HepG2 (cell line): ENCODE measurements around the gene HNRNPUL1. TPM values are rescaled to one million over a fixed set of nuclear protein-coding genes. Genes with fewer than 3 reads are reported as not detected.

Experiments used
- BRCA1 ChIP-seq: sonication (generic); formaldehyde crosslinking; IDR thresholded peaks from 2 replicates; pipeline ENCODE4 v1.4.0; 2020; ENCODE audit warnings: missing genetic modification reagents
- HNRNPK ChIP-seq: fragments of 200-400 bp; formaldehyde crosslinking; IDR thresholded peaks from 2 replicates; pipeline ENCODE4 v1.6.1; 2018; ENCODE audit warnings: low read length, low read depth, moderate library complexity, mild to moderate bottlenecking; ENCODE audit not compliant: poor library complexity, severe bottlenecking
- KLF12 ChIP-seq: sonication (generic); formaldehyde crosslinking; IDR thresholded peaks from 2 replicates; pipeline ENCODE4 v1.4.0; 2020; ENCODE audit warnings: missing genetic modification reagents, borderline replicate concordance
- SALL2 ChIP-seq: sonication (generic); formaldehyde crosslinking; IDR thresholded peaks from 2 replicates; pipeline ENCODE4 v1.8.1; 2023; ENCODE audit warnings: mild to moderate bottlenecking, missing genetic modification reagents, inconsistent platforms
- SYNCRIP ChIP-seq: fragments of 200-400 bp; formaldehyde crosslinking; IDR thresholded peaks from 2 replicates; pipeline ENCODE4 v1.6.1; 2018; ENCODE audit warnings: mild to moderate bottlenecking, low read depth, low read length; ENCODE audit not compliant: insufficient read depth
- ZFP90 ChIP-seq: sonication (generic); formaldehyde crosslinking; IDR thresholded peaks from 2 replicates; pipeline ENCODE4 v1.8.0; 2022; ENCODE audit warnings: missing genetic modification reagents, mild to moderate bottlenecking, inconsistent platforms, borderline replicate concordance
- ZFX ChIP-seq: sonication (generic); formaldehyde crosslinking; IDR thresholded peaks from 2 replicates; pipeline ENCODE4 v1.4.0; 2020; ENCODE audit warnings: mild to moderate bottlenecking, low read depth, missing genetic modification reagents, moderate library complexity
- ZNF33A ChIP-seq: sonication (generic); formaldehyde crosslinking; IDR thresholded peaks from 2 replicates; pipeline ENCODE4 v1.5.1; 2020; ENCODE audit warnings: missing genetic modification reagents, mild to moderate bottlenecking, moderate library complexity, borderline replicate concordance
- ZNF44 ChIP-seq: sonication (generic); formaldehyde crosslinking; IDR thresholded peaks from 2 replicates; pipeline ENCODE4 v1.5.1; 2020; ENCODE audit warnings: mild to moderate bottlenecking, missing genetic modification reagents
- ZNF446 ChIP-seq: sonication (generic); formaldehyde crosslinking; IDR thresholded peaks from 2 replicates; pipeline ENCODE4 v1.5.0; 2020; ENCODE audit warnings: mild to moderate bottlenecking, missing genetic modification reagents
- ZNF564 ChIP-seq: sonication (generic); formaldehyde crosslinking; IDR thresholded peaks from 2 replicates; pipeline ENCODE4 v1.8.1; 2023; ENCODE audit warnings: mild to moderate bottlenecking, missing genetic modification reagents
- ZNF773 ChIP-seq: sonication (generic); formaldehyde crosslinking; IDR thresholded peaks from 2 replicates; pipeline ENCODE4 v1.4.0; 2020; ENCODE audit warnings: missing genetic modification reagents, borderline replicate concordance
- ZNF792 ChIP-seq: IDR thresholded peaks from 2 replicates; pipeline ENCODE4 v1.6.1; 2016
- ZNF841 ChIP-seq: sonication (generic); formaldehyde crosslinking; IDR thresholded peaks from 2 replicates; pipeline ENCODE4 v1.8.1; 2023; ENCODE audit warnings: missing genetic modification reagents, borderline replicate concordance
- ZSCAN22 ChIP-seq: sonication (generic); formaldehyde crosslinking; IDR thresholded peaks from 2 replicates; pipeline ENCODE4 v1.4.0; 2020; ENCODE audit warnings: mild to moderate bottlenecking, missing genetic modification reagents
- polyA plus RNA-seq, 8 experiments: library from polyadenylated mRNA; depleted of rRNA in 3 of 8; stranded (reverse) in 7 of 8; unstranded in 1 of 8; fragments of >200 nt; fragmentation: Illumina TruSeq in 4 of 8; extraction: Trizol in 4 of 8; gene quantifications; 2 replicates each; pipeline versions ENCODE4 v1.2.1 to v1.2.3, GENCODE V29; 2011 to 2016; ENCODE audit warnings: low read depth in 4 of 8, missing spikeins in 1 of 8, mixed read lengths in 1 of 8; ENCODE audit not compliant: insufficient read depth in 1 of 8
- total RNA-seq, 5 experiments: library from RNA; depleted of rRNA; stranded (reverse); fragments of >200 nt; fragmentation: Illumina TruSeq; extraction: Trizol; gene quantifications; 2 replicates each; pipeline ENCODE4 v1.2.3, GENCODE V29; 2016; ENCODE audit warnings: low read depth in 1 of 5
- TF ChIP-seq, protein P1 (sequence below): sonication (generic); formaldehyde crosslinking; IDR thresholded peaks from 2 replicates; pipeline ENCODE4 v1.4.0; 2020; ENCODE audit warnings: missing genetic modification reagents
- TF ChIP-seq, protein P2 (sequence below): sonication (generic); formaldehyde crosslinking; IDR thresholded peaks from 2 replicates; pipeline ENCODE4 v1.4.0; 2020; ENCODE audit warnings: missing genetic modification reagents
- TF ChIP-seq, protein P3 (sequence below): sonication (generic); formaldehyde crosslinking; IDR thresholded peaks from 2 replicates; pipeline ENCODE4 v1.8.1; 2023; ENCODE audit warnings: mild to moderate bottlenecking, moderate library complexity, missing genetic modification reagents
- TF ChIP-seq, protein P4 (sequence below): sonication (generic); formaldehyde crosslinking; conservative IDR thresholded peaks from 2 replicates; pipeline ENCODE4 v1.4.0; 2020; ENCODE audit warnings: missing genetic modification reagents

HNRNPUL1 gene
- total and polyA plus RNA-seq, 2 of the 13 experiments (the other 11 are each of a cell fraction or from before 2014, with no cell fraction given), result 30.9 to 81.7 TPM

DNA sequence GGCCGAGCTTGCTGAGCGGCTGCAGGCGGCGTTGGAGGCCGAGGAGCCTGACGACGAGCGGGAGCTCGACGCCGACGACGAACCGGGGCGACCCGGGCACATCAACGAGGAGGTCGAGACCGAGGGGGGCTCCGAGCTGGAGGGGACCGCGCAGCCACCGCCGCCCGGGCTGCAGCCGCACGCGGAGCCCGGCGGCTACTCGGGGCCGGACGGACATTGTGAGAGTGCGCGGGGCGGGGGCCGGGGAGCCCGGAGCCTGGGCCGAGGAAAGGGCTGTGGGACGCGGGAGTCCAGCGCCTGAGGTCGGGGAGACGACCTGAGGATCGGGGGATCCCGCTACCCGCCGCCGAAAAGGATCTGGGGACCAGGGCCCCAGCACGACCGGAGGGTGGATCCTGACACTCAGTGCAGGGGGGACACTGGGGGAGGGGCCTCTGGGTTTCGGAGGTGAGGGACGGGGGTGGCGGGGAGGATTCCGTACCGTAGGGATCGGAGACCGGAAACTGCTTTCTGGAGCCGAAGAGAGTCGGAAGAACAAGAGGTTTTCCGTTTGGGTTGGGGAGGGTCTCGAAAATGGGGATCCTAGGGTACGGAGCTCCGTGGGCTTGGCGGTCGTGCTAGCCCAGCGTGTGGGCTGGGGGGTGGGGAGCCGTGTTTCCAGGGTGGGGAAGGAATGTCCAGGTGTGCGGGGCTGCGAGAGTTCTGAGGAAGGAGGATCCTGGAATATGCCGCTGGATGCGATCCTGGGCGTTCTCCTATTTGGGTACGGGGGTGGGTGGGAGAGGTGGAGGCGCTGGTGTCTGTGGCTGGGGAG is 616 bp downstream of the HNRNPUL1 start (continued):
- TF ChIP-seq, protein P1, sequence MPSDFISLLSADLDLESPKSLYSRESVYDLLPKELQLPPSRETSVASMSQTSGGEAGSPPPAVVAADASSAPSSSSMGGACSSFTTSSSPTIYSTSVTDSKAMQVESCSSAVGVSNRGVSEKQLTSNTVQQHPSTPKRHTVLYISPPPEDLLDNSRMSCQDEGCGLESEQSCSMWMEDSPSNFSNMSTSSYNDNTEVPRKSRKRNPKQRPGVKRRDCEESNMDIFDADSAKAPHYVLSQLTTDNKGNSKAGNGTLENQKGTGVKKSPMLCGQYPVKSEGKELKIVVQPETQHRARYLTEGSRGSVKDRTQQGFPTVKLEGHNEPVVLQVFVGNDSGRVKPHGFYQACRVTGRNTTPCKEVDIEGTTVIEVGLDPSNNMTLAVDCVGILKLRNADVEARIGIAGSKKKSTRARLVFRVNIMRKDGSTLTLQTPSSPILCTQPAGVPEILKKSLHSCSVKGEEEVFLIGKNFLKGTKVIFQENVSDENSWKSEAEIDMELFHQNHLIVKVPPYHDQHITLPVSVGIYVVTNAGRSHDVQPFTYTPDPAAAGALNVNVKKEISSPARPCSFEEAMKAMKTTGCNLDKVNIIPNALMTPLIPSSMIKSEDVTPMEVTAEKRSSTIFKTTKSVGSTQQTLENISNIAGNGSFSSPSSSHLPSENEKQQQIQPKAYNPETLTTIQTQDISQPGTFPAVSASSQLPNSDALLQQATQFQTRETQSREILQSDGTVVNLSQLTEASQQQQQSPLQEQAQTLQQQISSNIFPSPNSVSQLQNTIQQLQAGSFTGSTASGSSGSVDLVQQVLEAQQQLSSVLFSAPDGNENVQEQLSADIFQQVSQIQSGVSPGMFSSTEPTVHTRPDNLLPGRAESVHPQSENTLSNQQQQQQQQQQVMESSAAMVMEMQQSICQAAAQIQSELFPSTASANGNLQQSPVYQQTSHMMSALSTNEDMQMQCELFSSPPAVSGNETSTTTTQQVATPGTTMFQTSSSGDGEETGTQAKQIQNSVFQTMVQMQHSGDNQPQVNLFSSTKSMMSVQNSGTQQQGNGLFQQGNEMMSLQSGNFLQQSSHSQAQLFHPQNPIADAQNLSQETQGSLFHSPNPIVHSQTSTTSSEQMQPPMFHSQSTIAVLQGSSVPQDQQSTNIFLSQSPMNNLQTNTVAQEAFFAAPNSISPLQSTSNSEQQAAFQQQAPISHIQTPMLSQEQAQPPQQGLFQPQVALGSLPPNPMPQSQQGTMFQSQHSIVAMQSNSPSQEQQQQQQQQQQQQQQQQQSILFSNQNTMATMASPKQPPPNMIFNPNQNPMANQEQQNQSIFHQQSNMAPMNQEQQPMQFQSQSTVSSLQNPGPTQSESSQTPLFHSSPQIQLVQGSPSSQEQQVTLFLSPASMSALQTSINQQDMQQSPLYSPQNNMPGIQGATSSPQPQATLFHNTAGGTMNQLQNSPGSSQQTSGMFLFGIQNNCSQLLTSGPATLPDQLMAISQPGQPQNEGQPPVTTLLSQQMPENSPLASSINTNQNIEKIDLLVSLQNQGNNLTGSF (CRISPR knock-in tag), result no peak
- no peak for TF ChIP-seq ZNF792
- no peak for TF ChIP-seq ZNF841 (CRISPR knock-in tag)
- TF ChIP-seq SYNCRIP, result no peak
- TF ChIP-seq KLF12 (CRISPR knock-in tag), result 0 out of 2 replicates have a peak, but pooled peaks have one; percentile 34
- no peak for TF ChIP-seq ZNF44 (CRISPR knock-in tag)
- TF ChIP-seq, protein P2, sequence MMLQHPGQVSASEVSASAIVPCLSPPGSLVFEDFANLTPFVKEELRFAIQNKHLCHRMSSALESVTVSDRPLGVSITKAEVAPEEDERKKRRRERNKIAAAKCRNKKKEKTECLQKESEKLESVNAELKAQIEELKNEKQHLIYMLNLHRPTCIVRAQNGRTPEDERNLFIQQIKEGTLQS (CRISPR knock-in tag), result no peak
- TF ChIP-seq ZNF446, result peak; percentile 85; the same call in 1 of the 2 replicates
- TF ChIP-seq ZNF564, result 0 out of 2 replicates have a peak, but pooled peaks have one; percentile 10
- peak; percentile 41; the same call in 1 of the 2 replicates for TF ChIP-seq ZSCAN22
- peak; percentile 58; the same call in 1 of the 2 replicates for TF ChIP-seq ZFP90 (CRISPR knock-in tag)
- TF ChIP-seq, protein P3, sequence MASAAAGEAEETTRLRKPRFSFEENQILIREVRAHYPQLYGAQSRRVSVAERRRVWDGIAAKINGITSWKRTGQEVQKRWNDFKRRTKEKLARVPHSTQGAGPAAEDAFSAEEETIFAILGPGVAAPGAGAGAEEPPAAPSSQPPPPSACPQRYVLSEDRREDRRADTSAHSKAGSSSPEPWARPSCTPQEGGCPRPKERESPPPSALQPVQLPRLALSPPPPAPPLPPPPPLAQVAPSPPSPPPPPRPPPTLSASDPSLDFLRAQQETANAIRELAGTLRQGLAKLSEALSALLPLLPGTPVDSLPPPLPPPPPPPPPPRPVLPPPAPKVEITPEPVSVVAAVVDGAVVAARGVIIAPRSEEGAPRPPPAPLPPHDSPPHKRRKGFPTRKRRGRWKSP (CRISPR knock-in tag), result 0 out of 2 replicates have a peak, but pooled peaks have one; percentile 10
- no peak for TF ChIP-seq ZNF33A (CRISPR knock-in tag)
- TF ChIP-seq, protein P4, sequence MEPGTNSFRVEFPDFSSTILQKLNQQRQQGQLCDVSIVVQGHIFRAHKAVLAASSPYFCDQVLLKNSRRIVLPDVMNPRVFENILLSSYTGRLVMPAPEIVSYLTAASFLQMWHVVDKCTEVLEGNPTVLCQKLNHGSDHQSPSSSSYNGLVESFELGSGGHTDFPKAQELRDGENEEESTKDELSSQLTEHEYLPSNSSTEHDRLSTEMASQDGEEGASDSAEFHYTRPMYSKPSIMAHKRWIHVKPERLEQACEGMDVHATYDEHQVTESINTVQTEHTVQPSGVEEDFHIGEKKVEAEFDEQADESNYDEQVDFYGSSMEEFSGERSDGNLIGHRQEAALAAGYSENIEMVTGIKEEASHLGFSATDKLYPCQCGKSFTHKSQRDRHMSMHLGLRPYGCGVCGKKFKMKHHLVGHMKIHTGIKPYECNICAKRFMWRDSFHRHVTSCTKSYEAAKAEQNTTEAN, result 0 out of 2 replicates have a peak, but pooled peaks have one; percentile 30
- TF ChIP-seq BRCA1 (CRISPR knock-in tag), result 0 out of 2 replicates have a peak, but pooled peaks have one; percentile 46
- TF ChIP-seq HNRNPK, result no peak
- peak; percentile 51; the same call in 1 of the 2 replicates for TF ChIP-seq SALL2 (CRISPR knock-in tag)
- TF ChIP-seq ZNF773 (CRISPR knock-in tag), result peak; percentile 73; the same call in 1 of the 2 replicates
- TF ChIP-seq ZFX, result peak; percentile 17
